IMR-90 (cell line): ENCODE results near the gene STEAP3.

ENCODE experiments used
- BHLHE40 ChIP-seq: fragments of 150-350 bp; IDR thresholded peaks from 2 replicates; pipeline ENCODE4 v1.6.1; 2016; ENCODE audit warnings: mild to moderate bottlenecking, low read depth, low read length
- POLR2A ChIP-seq: IDR thresholded peaks from 2 replicates; pipeline ENCODE4 v1.6.1; 2012; ENCODE audit warnings: mild to moderate bottlenecking, low read depth, low read length
- RAD21 ChIP-seq: IDR thresholded peaks from 2 replicates; pipeline ENCODE4 v1.6.1; 2012; ENCODE audit warnings: low read length, improper control_type of control experiment
- TF ChIP-seq, protein P1 (sequence below): conservative IDR thresholded peaks from 2 replicates; pipeline ENCODE4 v1.5.1; 2012; ENCODE audit warnings: mild to moderate bottlenecking, low read depth, low read length, improper control_type of control experiment

DNA sequence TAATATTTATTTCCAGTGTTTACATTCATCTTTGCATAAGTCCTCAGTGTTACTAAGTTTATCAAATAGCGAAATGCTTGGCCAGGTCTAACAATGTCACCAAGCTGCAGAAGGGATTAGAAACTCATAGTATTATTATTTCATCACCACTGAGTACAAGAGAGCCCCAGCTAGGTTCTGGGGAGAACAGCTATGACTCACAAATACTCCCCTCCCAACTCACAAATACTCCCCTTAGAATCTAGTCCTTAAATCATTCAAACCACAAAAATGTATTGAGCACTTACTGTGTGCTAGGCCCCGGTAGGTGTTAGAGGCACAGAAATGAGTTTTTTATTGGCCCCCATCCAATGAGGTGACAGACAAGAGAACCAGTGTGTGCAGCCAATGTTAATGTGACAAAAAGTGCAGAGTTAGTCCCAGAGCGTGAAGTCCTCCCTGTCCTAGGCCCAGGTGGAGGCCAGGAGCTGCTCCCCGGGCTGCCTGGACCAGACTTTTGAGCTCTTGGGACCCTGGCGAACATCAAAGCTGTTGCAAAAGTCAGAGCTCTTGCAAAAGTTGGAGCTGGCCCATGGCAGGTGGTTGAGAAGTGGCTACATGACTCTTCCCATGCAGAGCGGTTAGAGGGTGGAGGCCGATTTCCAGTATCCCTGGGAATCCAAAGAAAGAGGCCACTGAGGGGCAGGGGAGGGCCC is 9.8 kb downstream of the STEAP3 start:
- TF ChIP-seq, protein P1, sequence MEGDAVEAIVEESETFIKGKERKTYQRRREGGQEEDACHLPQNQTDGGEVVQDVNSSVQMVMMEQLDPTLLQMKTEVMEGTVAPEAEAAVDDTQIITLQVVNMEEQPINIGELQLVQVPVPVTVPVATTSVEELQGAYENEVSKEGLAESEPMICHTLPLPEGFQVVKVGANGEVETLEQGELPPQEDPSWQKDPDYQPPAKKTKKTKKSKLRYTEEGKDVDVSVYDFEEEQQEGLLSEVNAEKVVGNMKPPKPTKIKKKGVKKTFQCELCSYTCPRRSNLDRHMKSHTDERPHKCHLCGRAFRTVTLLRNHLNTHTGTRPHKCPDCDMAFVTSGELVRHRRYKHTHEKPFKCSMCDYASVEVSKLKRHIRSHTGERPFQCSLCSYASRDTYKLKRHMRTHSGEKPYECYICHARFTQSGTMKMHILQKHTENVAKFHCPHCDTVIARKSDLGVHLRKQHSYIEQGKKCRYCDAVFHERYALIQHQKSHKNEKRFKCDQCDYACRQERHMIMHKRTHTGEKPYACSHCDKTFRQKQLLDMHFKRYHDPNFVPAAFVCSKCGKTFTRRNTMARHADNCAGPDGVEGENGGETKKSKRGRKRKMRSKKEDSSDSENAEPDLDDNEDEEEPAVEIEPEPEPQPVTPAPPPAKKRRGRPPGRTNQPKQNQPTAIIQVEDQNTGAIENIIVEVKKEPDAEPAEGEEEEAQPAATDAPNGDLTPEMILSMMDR: no peak
- TF ChIP-seq RAD21 (no peak), BHLHE40 (no peak), POLR2A (no peak)
